GM12891 (cell line): ENCODE measurements around the gene DNM3.

ENCODE experiments used
- PAX5 ChIP-seq: IDR thresholded peaks from 2 replicates; pipeline ENCODE4 v1.6.1; 2011; ENCODE audit warnings: low read length, moderate library complexity, mild to moderate bottlenecking; ENCODE audit not compliant: insufficient read depth, severe bottlenecking
- POLR2A ChIP-seq: IDR thresholded peaks from 2 replicates; pipeline ENCODE4 v1.6.1; 2011; ENCODE audit warnings: low read depth, low read length, control low read depth
- POLR2AphosphoS5 ChIP-seq: IDR thresholded peaks from 2 replicates; pipeline ENCODE4 v1.6.1; 2011; ENCODE audit warnings: low read depth, low read length, control low read depth
- POU2F2 ChIP-seq: IDR thresholded peaks from 2 replicates; pipeline ENCODE4 v1.6.1; 2011; ENCODE audit warnings: low read depth, mild to moderate bottlenecking, control low read depth, low read length, moderate library complexity
- SPI1 ChIP-seq: IDR thresholded peaks from 2 replicates; pipeline ENCODE4 v1.6.1; 2011; ENCODE audit warnings: low read depth, low read length, control low read depth
- TAF1 ChIP-seq: IDR thresholded peaks from 2 replicates; pipeline ENCODE4 v1.6.1; 2011; ENCODE audit warnings: low read depth, low read length, control low read depth

GRCh38 chr1:172380441-172381244 is 539.3 kb downstream of the DNM3 start:
- TF ChIP-seq POLR2A = no peak
- no peak for TF ChIP-seq POLR2AphosphoS5
- TF ChIP-seq TAF1 = no peak
- peak; percentile 27; the same call in 1 of the 2 replicates for TF ChIP-seq SPI1
- no peak for TF ChIP-seq PAX5
- TF ChIP-seq POU2F2 = no peak
